Keratinocyte (primary cell): ENCODE measurements around the gene CRHR2.

Experiments used
- EZH2 ChIP-seq: IDR thresholded peaks from one replicate; pipeline ENCODE4 v1.6.1; 2012; ENCODE audit warnings: inconsistent platforms, mild to moderate bottlenecking, low read length, moderate library complexity
- TF ChIP-seq, protein P1 (sequence below), 3 experiments: IDR thresholded peaks in 1 of 3; conservative IDR thresholded peaks in 1 of 3; optimal IDR thresholded peaks in 1 of 3; 2 replicates in 2 of 3; 3 replicates in 1 of 3; pipeline versions ENCODE3 to v1.5.1; 2011; ENCODE audit warnings: low read length in 3 of 3, mild to moderate bottlenecking in 3 of 3, moderate library complexity in 2 of 3, control low read depth in 1 of 3, inconsistent platforms in 1 of 3; ENCODE audit not compliant: insufficient read depth in 2 of 3; ENCODE audit errors: extremely low read depth in 1 of 3

DNA sequence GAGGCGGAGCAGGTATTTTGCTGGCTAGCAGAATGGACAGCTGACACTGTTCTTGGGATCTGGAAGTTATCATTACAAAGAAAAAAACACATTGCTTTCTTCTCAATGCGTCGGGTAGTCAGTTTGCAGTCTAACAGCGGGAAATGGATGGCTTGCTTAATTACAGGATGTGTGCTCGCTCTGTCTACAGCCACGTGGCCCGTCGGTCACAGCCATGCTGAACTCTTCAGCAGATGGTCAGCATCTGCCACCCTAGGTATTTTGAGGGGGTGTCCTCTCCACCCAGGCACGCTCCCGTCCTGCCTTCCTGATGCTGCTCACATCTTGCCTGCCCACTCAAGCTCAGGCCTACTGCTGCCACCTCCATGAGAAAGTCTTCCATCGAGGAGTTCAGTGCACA, 49.3 kb upstream of the CRHR2 start:
- TF ChIP-seq, protein P1, sequence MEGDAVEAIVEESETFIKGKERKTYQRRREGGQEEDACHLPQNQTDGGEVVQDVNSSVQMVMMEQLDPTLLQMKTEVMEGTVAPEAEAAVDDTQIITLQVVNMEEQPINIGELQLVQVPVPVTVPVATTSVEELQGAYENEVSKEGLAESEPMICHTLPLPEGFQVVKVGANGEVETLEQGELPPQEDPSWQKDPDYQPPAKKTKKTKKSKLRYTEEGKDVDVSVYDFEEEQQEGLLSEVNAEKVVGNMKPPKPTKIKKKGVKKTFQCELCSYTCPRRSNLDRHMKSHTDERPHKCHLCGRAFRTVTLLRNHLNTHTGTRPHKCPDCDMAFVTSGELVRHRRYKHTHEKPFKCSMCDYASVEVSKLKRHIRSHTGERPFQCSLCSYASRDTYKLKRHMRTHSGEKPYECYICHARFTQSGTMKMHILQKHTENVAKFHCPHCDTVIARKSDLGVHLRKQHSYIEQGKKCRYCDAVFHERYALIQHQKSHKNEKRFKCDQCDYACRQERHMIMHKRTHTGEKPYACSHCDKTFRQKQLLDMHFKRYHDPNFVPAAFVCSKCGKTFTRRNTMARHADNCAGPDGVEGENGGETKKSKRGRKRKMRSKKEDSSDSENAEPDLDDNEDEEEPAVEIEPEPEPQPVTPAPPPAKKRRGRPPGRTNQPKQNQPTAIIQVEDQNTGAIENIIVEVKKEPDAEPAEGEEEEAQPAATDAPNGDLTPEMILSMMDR (optimal IDR thresholded peaks at IDR 0.05 in 1 of 3, IDR thresholded peaks at IDR 0.05 in 1 of 3, conservative IDR thresholded peaks at IDR 0.05 in 1 of 3; ENCODE audit: extremely low read depth in 1 of 3, insufficient read depth in 2 of 3, low read length in 3 of 3), result no peak
- TF ChIP-seq EZH2, result no peak
